ENCODE results near the gene RTTN.
"Not testable (repeated sequence)": the region's sequence is repeated elsewhere in the genome, so short reads cannot be mapped to it uniquely, and the experiment has no call there.

Gene RTTN

DNA sequence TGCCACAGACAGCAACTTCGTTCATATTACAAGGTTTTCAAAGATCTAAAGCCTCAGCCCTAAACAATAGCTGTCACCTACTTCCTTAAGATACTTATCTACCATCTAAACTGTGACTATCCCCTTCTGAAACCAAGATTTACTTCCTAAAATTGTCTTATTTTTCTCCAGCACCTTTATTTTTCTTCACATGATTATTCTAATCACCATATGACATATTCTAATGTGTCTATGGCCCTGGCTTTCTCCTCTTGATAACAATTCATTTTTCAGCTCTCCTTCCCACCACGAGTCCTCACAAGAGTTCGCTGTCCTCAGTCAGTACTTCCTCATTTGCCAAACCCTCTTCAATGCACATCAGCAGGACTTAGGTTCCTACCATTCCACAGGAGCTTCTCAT is 53.9 kb downstream of the RTTN start:
- no peak for DNase-seq

DNA sequence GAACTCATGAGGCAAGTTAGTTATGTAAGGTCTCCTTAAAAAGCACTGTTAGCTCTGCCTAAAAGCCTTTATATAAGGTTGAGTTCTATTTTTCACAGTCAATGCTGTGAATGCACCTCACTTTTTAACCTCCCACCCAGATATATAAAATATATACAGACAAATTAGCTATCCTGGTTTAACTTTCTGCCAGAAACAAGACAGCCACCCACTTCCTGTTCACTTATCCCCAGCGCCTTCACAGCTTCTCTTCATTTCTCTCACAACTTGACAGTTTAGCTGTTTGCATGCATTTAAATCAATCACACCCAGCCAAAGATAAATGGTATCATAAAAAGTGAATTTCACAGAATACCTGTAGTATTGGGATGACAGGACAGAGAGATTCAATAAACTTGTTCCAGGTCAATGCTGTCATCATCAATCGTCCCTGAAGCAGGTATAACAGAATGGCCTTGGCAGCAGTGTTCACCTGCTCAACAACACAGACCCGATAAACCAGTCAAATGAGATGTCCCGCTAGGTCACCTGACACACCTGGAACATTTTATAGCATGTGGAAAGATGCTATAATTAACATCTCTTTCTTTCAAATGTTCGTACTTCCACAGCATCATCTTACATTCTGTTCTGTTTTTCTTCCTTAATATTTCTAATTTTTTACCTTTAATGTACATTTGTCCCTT is 55.7 kb downstream of the RTTN start:
- DNase-seq: no peak

- no peak for DNase-seq
Measured at GRCh38 chr18:70149156-70149555, 56.3 kb downstream of the RTTN start.

DNA sequence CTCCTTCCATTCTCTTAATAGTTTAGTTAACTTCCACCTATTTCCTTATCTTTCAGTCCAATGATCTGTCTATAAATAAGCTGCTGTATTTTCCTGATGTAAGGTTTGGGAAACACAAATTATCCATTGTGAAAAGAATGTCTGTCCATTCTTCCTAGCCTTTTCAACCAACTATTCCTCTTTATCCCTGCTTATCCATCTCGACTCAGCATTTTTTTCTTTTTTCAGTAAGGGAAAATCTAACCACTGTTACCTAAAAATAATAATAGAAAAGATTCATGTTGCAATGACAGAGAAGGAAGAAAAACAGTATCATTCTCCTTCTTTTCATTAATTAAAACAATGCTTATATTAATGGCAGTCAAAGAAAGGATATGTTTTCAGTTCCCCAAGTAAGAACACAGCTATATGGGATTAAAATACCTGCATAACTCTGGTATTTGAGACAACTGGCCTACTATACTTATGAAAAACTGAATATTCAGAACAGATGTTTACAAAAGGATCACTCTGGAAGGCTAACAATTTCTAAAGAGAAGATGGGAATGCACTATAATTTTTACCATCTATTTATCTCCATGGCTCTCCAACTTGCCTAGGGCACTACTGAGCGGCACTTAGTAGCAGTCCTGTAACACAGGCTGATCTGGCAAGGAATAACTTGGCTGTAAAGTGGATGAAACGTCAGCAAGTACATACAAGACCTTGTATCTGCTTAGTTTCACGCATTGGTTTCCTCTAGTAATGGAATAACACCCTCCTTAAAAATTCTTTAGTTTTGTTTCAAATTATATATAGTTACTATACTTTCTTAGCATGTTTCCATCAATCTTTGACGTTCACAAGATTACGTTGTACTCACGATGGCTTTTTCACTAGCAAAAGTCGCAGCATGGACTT is 57.2 kb downstream of the RTTN start:
- no peak for DNase-seq

- no peak for DNase-seq
Measured at GRCh38 chr18:70146174-70146573, 59.3 kb downstream of the RTTN start.

- DNase-seq: no peak
Measured at GRCh38 chr18:70142001-70142400, 63.5 kb downstream of the RTTN start.

DNA sequence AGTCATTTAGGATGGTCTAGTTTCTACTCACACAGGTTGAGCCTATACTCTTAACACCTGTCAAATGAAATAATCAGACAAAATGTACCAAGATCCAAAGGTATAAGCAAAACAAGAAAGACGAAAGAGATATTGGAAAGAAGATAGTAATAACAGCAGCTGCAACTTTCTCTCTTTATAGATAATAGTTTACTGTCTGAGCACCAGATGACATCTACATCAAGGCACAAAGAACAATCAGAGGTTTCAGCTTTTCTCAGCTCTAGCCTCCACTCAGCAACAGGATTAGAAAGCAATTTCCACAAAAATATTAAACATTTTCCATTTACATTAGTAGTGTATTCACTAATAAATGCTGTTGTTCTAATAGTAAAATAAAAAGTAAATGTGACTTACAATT is 66.3 kb downstream of the RTTN start:
- DNase-seq: no peak

DNA sequence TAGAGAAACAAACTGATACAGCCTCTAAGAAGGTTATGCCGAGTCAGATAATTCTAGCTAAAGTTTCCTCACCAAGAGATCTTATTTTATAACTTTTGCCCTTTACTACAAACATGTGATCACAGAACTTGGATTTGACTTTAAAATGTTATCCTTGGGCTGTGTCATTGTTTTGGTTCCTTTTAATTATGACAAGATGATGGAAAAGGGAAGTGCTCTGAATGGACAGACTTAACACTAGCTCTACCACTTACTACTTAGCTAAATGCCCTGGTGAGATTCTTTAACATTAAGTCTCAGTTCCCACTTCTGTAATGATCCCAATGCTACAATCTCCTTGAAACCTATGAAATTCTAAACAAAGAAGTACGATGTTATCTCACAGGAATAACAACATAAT is 69.9 kb downstream of the RTTN start:
- no peak for DNase-seq

GRCh38 chr18:70132999-70133398 is 72.5 kb downstream of the RTTN start:
- no peak for DNase-seq

DNA sequence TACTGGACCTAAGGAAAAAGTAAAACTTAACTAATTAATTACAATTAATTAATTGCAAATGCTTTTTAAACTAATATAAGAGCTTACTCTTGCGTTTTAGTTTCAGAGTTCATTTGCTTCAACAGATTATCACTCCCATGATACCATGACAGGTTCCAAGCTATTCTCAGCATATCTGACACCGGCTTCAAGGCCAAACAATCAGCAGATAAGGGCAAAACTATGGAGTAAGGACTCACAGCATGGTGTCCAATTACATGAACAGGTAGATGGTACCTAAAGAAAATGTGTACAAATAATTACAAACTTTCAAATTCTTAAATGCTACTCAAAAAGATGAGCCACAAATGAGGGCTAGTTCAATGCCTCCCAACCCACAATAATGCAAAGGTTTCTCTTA is 77.2 kb downstream of the RTTN start:
- no peak for DNase-seq

GRCh38 chr18:70127359-70127758 is 78.1 kb downstream of the RTTN start:
- no peak for DNase-seq

DNA sequence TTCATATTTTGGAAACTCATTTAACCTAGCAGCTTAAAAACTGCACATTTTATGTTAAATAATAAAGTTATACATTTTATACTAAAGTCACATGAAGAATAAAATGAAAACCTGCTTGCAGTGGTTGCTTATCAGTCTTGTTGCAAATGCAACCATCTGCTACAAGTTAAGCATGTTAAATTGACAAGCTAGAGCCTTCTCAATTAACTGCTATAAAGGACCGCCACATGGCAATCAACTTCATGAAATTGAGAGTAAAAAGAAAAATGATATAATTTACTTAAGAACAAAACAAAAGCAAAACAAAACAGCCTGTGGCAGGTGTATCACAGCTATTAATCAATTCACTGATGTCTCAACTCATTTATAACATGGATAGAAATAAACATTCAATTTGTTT is 78.7 kb downstream of the RTTN start:
- no peak for DNase-seq

DNA sequence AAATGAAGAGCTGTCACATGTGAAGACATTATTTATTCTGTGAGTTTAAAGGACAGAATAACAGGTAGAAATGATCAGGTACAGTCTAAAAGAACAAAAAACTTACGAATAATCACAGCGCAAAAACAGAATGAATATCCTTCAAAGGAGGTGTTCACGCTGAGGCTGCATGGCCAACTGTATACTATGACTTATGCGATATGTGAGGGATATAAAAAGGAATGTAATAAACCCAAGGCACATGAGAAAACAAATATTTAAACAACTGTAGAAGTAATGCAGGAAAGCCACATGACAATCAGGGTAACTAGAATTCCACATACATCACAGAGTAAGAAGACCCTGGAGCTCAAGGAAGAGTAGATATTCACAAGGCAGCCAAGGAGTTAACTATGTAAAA is 81.3 kb downstream of the RTTN start:
- no peak for DNase-seq

GRCh38 chr18:70121842-70122241 is 83.6 kb downstream of the RTTN start:
- DNase-seq: no peak

- no peak for DNase-seq
Measured at GRCh38 chr18:70116949-70117348, 88.5 kb downstream of the RTTN start.

DNA sequence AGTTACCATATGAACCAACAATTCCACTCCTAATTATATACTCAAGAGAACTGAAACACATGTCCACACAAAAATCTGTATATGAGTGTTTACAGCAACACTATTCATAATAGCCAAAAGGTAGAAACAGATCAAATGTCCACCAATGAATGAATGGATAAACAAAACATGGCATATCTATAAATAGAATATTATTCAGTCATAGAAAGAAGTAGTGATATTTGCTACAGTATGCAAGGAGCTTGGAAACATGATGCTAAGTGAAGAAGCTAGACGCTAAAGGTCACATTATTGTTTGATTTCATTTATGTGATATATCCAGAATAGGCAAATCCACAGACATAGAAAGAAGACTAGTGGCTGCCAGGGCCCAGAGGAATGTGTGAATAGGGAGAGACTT is 92.0 kb downstream of the RTTN start:
- no peak for DNase-seq

GRCh38 chr18:70110678-70111077 is 94.8 kb downstream of the RTTN start:
- DNase-seq: no peak

DNA sequence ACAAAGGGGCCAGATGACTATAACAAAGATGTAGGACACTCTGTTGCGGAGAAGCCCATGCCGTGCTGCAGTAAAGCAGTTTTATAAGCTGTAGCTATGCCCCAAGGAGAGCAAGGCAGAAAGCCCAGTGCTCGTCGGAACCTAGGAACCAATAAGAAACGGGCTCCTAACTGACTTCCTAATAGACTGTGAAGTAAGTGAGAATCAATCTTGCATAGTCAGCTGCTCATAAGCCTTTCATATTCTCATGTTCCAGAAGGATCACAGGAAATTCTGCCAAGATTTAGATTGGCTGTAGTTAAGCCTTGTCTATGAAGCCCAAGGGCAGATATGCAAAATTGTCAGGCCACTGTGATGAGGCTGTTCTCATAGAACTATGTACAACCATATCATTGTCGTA is 98.4 kb downstream of the RTTN start:
- DNase-seq: no peak

- DNase-seq: not testable (repeated sequence)
Measured at GRCh38 chr18:70102854-70103253, 102.6 kb downstream of the RTTN start.

- DNase-seq: no peak
Measured at GRCh38 chr18:70089858-70090257, 115.6 kb downstream of the RTTN start.

GRCh38 chr18:70086085-70086484 is 119.4 kb downstream of the RTTN start:
- DNase-seq: no peak

DNA sequence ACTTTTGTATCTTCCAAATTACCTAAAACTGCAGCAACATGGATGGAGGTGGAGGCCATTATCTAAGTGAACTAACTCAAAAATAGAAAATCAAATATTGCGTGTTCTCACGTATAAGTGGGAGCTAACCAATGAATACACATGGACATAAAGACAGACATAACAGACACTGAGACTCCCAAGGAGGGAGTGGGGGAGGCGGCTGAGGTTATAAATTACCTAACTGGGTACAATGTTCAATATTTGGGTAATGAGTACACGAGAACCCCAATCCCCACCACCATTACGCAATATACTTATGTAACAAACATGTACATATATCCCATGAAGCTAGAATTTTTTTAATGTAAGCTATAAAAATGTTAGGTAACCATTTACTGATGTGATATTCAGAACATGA is 119.8 kb downstream of the RTTN start:
- no peak for DNase-seq

DNA sequence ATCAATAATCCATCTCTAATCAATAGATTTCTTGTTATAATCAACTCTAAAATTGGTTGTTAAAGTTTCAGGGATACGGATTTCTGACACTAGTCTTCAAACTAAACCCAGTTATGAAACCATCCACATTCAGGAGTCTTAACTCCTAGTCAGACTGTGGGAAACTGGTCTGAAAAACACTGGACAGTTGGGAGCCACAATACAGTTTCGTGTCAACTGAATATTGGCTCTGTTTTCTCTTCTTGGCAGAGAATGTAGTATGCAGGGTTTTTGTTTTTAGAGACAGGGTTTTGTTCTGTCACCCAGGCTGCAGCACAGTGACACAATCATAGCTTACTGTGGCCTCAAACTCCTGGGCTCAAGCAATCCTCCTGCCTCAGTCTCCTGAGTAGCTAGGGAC is 123.1 kb downstream of the RTTN start:
- DNase-seq: no peak

DNA sequence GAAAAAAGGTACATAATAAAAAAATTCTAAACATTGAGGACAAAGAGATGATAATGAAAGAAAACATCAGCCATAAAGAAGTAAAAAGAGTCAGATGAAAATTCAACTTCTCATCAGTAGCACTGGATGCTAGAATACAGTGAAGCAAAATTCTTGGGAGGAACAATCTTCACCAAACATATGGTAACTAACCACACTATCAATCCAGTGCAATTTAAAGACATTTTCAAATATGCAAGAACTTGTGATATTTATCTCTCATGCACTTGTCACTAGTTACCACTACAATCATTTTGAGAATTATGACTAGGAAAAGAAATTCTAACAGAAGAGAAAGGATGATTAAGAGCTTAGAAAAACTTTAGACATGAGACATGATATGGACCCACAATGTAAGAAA is 127.4 kb downstream of the RTTN start:
- no peak for DNase-seq

DNA sequence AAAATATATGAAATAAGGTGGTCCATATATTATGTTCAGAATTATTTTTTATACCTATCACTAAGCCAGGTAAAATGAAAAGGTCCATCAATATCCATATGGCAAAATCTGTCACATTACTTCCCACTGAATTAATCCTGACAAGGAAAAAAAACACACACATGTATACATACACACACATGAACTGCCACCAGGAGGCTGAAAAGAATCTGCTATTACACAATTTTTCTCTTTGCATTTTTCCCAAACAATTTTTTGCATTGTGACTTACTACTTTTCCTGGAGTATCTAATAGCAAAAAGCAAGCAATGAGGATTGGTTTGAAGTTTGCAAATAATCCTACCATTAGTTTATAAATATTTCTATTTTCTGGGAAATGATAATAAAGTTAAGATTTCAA is 129.6 kb downstream of the RTTN start:
- DNase-seq: no peak
